Skin of body (tissue), 2 donors: Measurements from ENCODE around the gene RRP1B. TPM values are rescaled to one million over a fixed set of nuclear protein-coding genes. Genes with fewer than 3 reads are reported as not detected.
"Not testable (repeated sequence)": the region's sequence is repeated elsewhere in the genome, so short reads cannot be mapped to it uniquely, and the experiment has no call there.

ENCODE experiments used
- DNase-seq: peaks from one replicate; lab custom pipeline; 2025; lab: John Stamatoyannopoulos, UW
- total RNA-seq: library from RNA; depleted of rRNA; stranded (reverse); fragments of >200 nt; gene quantifications from one replicate; pipeline ENCODE4 v1.2.3, GENCODE V29; 2014

The RRP1B gene
- total RNA-seq, 1 donor from 2014 or later = 14.2 TPM

GRCh38 chr21:43669828-43670605, 10.7 kb downstream of the RRP1B start:
- no peak for DNase-seq

- DNase-seq = no peak
Measured at GRCh38 chr21:43675871-43676270, 16.5 kb downstream of the RRP1B start.

GRCh38 chr21:43676391-43676790, 17.0 kb downstream of the RRP1B start:
- DNase-seq = no peak

GRCh38 chr21:43679951-43680350, 20.6 kb downstream of the RRP1B start:
- no peak for DNase-seq

- not testable (repeated sequence) for DNase-seq
Measured at GRCh38 chr21:43680421-43680820, 21.1 kb downstream of the RRP1B start.

GRCh38 chr21:43681650-43682049, 22.3 kb downstream of the RRP1B start:
- DNase-seq = no peak

- DNase-seq = no peak
Measured at GRCh38 chr21:43684424-43684823, 25.1 kb downstream of the RRP1B start.

GRCh38 chr21:43686811-43687565, 27.6 kb downstream of the RRP1B start:
- DNase-seq = no peak

- DNase-seq = no peak
Measured at GRCh38 chr21:43687566-43688399, 28.4 kb downstream of the RRP1B start.

GRCh38 chr21:43688906-43689305, 29.5 kb downstream of the RRP1B start:
- no peak for DNase-seq

GRCh38 chr21:43689556-43690337, 30.4 kb downstream of the RRP1B start:
- no peak for DNase-seq

- DNase-seq = no peak
Measured at GRCh38 chr21:43690346-43690745, 31.0 kb downstream of the RRP1B start.

GRCh38 chr21:43691086-43691795, 31.9 kb downstream of the RRP1B start:
- DNase-seq = no peak

- DNase-seq = no peak
Measured at GRCh38 chr21:43691801-43692200, 32.4 kb downstream of the RRP1B start.

- no peak for DNase-seq
Measured at GRCh38 chr21:43692949-43693348, 33.6 kb downstream of the RRP1B start.

- DNase-seq = no peak
Measured at GRCh38 chr21:43693981-43694380, 34.6 kb downstream of the RRP1B start.

- no peak for DNase-seq
Measured at GRCh38 chr21:43694437-43695079, 35.2 kb downstream of the RRP1B start.

- no peak for DNase-seq
Measured at GRCh38 chr21:43696214-43696613, 36.9 kb downstream of the RRP1B start.

GRCh38 chr21:43697758-43698643, 38.6 kb downstream of the RRP1B start:
- no peak for DNase-seq
